ENCODE data around the gene PRKG1. TPM values are rescaled to one million over a fixed set of nuclear protein-coding genes. Genes with fewer than 3 reads are reported as not detected.

Gene PRKG1
- total and polyA plus RNA-seq, 2 donors from 2014 or later, result 3.6 to 14.8 TPM

DNA sequence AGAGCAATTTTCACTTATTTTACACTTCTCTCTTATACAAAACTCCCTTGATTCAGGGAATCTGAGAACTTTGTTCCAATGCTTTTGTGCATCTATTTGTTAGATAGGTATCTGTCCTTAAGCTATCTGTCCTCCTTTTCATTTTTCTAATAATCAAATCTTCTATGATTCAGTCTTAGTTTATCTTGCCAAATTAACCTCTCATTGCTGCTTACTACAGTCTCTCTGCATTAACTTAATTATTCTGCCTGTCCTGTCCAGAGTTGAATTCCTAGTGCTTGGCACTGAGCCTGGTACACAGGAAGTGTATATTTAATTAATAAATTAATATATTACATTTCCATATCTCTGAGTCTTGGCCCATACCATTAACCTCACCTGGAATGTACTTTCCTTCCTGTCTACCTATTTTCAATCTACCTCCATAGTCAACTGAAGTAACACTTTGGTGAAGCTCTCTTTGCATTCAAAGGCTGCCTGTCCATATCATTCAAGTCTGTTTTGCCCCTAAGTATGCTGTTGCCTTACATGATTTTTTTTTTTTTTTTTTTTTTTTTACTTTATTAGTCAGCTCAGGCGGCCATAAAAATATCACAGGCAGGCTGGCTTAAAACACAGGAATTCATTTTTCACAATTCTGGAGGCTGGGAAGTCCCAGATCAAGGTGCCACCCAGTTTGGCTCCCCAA, 691.1 kb downstream of the PRKG1 start:
- H3K9ac ChIP-seq (ENCODE audit: low read length in 3 of 3), result no peak overlapping the region
- H3K27ac ChIP-seq (ENCODE audit: low read depth in 2 of 2, low read length in 2 of 2), result no peak overlapping the region
- H3K4me1 ChIP-seq (ENCODE audit: control insufficient read depth in 2 of 3, insufficient read depth in 2 of 3, low read depth in 1 of 3, low read length in 3 of 3), result no peaks in the 10 kb centered on the region
- no peaks in the 10 kb centered on the region for H3K27me3 ChIP-seq (ENCODE audit: control insufficient read depth, insufficient read depth, low read length)
- intact Hi-C loops (cut with DNase I), result no loop called here
- H3K36me3 ChIP-seq (ENCODE audit: control insufficient read depth in 2 of 3, insufficient read depth in 3 of 3, low read length in 3 of 3), result no peaks in the 10 kb centered on the region
- no peaks in the 10 kb centered on the region for H3K9me3 ChIP-seq (ENCODE audit: control insufficient read depth in 2 of 3, insufficient read depth in 1 of 3, low read length in 3 of 3)
- H3K4me3 ChIP-seq (ENCODE audit: low read length in 3 of 3), result no peak overlapping the region
- no peak for TF ChIP-seq CTCF (IDR thresholded peaks at IDR 0.05; ENCODE audit: borderline replicate concordance, extremely low read depth, insufficient read depth)
- FAIRE-seq, result no peak
- DNase-seq, result no peak

GRCh38 chr10:51766423-51767102, 692.3 kb downstream of the PRKG1 start:
- no peak for FAIRE-seq

DNA sequence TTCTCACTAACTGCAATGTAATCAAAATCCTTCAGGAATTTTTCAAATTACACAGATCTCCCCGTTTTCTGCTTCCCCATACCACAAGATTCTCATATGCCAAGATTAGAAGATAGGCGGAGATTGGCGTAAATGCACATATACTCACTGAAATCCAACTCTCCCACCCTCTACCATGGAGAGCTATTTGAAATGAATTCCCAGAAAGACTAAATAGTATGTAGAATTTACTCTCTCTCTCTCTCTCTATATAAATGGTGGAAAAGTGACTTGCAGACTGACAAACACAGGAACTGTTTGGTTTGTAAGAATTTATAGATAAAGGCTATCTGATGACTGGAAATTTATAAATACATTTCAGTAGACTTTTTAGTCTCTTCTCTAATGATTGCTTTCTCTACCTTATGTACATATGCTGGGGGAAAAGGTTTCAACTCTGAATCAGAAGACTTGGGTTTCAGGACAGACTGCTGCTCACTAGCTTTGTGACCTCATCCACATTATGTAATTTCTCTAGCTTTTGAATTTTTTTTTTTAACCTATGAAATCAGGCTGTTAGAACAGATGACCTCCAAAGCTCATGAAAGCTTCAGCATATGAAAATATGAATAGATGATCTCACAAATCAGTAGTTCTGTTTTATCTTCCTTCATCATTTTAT, 692.9 kb downstream of the PRKG1 start:
- Histone ChIP-seq H3K27me3 (ENCODE audit: control insufficient read depth, insufficient read depth, low read length) (no peaks in the 10 kb centered on the region), H3K4me3 (ENCODE audit: low read length in 3 of 3) (no peak overlapping the region), H3K4me1 (ENCODE audit: control insufficient read depth in 2 of 3, insufficient read depth in 2 of 3, low read depth in 1 of 3, low read length in 3 of 3) (no peaks in the 10 kb centered on the region), H3K36me3 (ENCODE audit: control insufficient read depth in 2 of 3, insufficient read depth in 3 of 3, low read length in 3 of 3) (no peaks in the 10 kb centered on the region), H3K9me3 (ENCODE audit: control insufficient read depth in 2 of 3, insufficient read depth in 1 of 3, low read length in 3 of 3) (no peaks in the 10 kb centered on the region), H3K27ac (ENCODE audit: low read depth in 2 of 2, low read length in 2 of 2) (no peak overlapping the region), H3K9ac (ENCODE audit: low read length in 3 of 3) (no peak overlapping the region)
- TF ChIP-seq CTCF (IDR thresholded peaks at IDR 0.05; ENCODE audit: borderline replicate concordance, extremely low read depth, insufficient read depth), result no peak
- DNase-seq (no peak), FAIRE-seq (no peak)
- intact Hi-C loops (cut with DNase I), result no loop called here

More at GRCh38 chr10:51766423-51767102, 692.3 kb downstream of the PRKG1 start:
- intact Hi-C loops (cut with DNase I), result no loop called here
- Histone ChIP-seq H3K4me3 (ENCODE audit: low read length in 3 of 3) (no peak overlapping the region), H3K4me1 (ENCODE audit: control insufficient read depth in 2 of 3, insufficient read depth in 2 of 3, low read depth in 1 of 3, low read length in 3 of 3) (no peaks in the 10 kb centered on the region), H3K27me3 (ENCODE audit: control insufficient read depth, insufficient read depth, low read length) (no peaks in the 10 kb centered on the region), H3K9ac (ENCODE audit: low read length in 3 of 3) (no peak overlapping the region), H3K36me3 (ENCODE audit: control insufficient read depth in 2 of 3, insufficient read depth in 3 of 3, low read length in 3 of 3) (no peaks in the 10 kb centered on the region), H3K27ac (ENCODE audit: low read depth in 2 of 2, low read length in 2 of 2) (no peak overlapping the region), H3K9me3 (ENCODE audit: control insufficient read depth in 2 of 3, insufficient read depth in 1 of 3, low read length in 3 of 3) (no peaks in the 10 kb centered on the region)
- no peak for TF ChIP-seq CTCF (IDR thresholded peaks at IDR 0.05; ENCODE audit: borderline replicate concordance, extremely low read depth, insufficient read depth)
- no peak for DNase-seq
